ENCODE measurements around the gene THEMIS2. TPM values are rescaled to one million over a fixed set of nuclear protein-coding genes. Genes with fewer than 3 reads are reported as not detected.

THEMIS2 gene
- total and polyA plus RNA-seq, 11 donors, result 1.7 to 50.8 (median 6.1) TPM

DNA sequence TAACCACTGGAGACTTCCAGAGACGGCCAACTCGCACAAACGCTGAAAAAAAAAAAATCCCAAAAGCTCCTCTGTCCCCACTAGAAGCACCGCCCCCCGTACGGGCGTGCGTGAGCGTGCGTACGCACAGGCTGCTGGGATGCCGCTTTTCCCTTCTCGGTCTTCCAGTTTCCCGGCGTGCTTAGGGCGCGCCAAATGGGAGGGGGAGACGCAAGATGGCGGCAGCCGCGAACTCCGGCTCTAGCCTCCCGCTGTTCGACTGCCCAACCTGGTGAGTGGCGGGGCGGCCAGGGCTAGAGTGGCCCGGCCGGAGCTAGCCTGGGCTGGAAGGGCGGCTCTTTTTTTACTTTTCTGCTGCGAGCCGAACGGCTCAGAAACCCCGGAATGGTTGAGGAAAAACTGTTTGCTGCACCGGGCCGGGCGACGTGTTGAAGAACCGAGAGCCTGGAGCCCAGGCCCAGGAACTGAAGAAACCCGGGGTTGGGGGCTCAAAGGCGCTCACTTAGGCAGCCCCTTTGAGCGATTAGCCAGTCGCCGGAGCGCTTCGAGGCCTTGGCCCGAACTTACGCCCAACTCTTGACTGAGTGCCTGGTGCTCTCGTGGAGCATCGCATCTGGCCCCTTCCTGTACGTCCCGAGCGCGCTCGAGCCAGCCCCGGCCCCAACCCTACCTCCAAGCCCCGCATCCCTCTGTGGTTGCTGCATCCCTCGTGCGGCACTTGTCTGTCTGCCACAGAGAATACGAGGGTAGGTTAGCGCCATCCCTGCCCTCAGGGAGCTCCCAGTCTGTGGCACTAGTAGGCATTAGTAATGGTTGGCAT is 41.5 kb upstream of the THEMIS2 start, which contains the start of gene PPP1R8:
PPP1R8 (plus strand) TSS at position 162 of the 820 bp plus-strand sequence; CDS start at position 216, 54 bp downstream.
- Histone ChIP-seq H3K4me3 (peak within 1 kb of the TSS; percentile 66 to 99 (median 92)), H3K4me1 (peaks cover 8 to 34% (median 19%) of the 10 kb centered on the region in 12 donors), H3K9me3 (no peaks in the 10 kb centered on the region), H3K27me3 (no peaks in the 10 kb centered on the region), H3K27ac (peak within 1 kb of the TSS; percentile 73 to 94 (median 90)), H3K36me3 (peaks cover 0 to 37% (median 27%) of the 10 kb centered on the region in 9 donors)
- WGBS, 4 donors, result 0 to 1% (median 1%) methylated on average over 49 to 60 of the region's 60 CpGs
- ATAC-seq, result peak; percentile 99 to 100 (median 100)
- intact Hi-C loops (cut with DNase I), result loop anchor here in 2 of 10 donors (2.0 to 5.0 kb wide), 2 partner anchors 59 to 106 kb away; partner anchors contain the start of genes FAM76A (in 1 of the 2) and STX12 (in 1 of the 2)
- peak; percentile 92 to 96 (median 95) for DNase-seq
- peak in 1 of 2 donors; percentile 73 for TF ChIP-seq POLR2A (IDR thresholded peaks at IDR 0.05)
- TF ChIP-seq, protein P1, sequence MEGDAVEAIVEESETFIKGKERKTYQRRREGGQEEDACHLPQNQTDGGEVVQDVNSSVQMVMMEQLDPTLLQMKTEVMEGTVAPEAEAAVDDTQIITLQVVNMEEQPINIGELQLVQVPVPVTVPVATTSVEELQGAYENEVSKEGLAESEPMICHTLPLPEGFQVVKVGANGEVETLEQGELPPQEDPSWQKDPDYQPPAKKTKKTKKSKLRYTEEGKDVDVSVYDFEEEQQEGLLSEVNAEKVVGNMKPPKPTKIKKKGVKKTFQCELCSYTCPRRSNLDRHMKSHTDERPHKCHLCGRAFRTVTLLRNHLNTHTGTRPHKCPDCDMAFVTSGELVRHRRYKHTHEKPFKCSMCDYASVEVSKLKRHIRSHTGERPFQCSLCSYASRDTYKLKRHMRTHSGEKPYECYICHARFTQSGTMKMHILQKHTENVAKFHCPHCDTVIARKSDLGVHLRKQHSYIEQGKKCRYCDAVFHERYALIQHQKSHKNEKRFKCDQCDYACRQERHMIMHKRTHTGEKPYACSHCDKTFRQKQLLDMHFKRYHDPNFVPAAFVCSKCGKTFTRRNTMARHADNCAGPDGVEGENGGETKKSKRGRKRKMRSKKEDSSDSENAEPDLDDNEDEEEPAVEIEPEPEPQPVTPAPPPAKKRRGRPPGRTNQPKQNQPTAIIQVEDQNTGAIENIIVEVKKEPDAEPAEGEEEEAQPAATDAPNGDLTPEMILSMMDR (IDR thresholded peaks at IDR 0.05), result peak in 1 of 12 donors; percentile 17

DNA sequence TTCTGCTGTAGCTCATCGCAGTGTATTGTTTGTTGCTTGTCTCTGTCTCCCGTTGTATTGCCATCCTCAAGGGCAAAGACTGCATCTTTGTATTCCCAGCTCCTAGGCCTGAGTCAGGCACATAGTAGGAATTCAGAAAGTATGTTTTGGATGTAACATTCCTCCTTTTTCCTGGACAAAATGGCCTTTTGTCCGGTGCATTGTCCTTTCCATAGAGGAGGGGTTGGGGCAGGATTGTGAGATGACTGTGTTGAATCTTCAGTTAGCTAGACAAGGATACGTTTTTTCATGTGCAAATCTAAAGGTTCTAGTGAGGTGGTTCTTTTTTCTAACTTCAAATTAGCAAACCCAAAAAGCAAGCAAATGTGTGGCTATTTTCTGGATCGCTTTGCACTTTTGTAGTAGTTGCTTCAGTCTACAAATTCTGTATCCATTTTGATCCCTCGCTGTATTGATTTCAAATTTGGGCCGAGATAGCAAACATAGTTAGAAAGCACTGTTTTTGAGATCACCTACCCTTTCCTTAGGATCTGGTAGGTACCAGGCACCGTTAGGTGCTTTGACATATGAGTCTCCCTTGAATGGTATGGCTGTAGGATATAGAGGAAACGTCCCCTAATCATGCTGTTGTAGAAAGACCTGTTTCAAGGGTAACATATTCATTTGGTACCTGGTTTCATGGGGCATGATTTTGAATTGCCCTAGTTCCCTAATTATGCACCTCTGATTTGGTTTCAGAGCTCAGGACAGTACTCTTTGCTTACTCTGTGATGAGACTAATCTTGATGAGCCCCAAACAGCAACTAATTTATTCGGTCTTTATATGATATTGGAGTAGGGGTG is 40.6 kb upstream of the THEMIS2 start:
- H3K27ac ChIP-seq, result peak overlapping the region in 4 of 12 donors; percentile 78 to 92 (median 91)
- TF ChIP-seq POLR2A (IDR thresholded peaks at IDR 0.05), result no peak
- TF ChIP-seq, protein P1 (IDR thresholded peaks at IDR 0.05), result no peak
- 46 to 56% (median 47%) methylated on average over 10 of the region's 10 CpGs for WGBS, 4 donors
- H3K4me3 ChIP-seq, result peak overlapping the region; percentile 66 to 99 (median 92)
- ATAC-seq (no peak), DNase-seq (no peak)
- intact Hi-C loops (cut with DNase I), result loop anchor here in 2 of 10 donors (2.0 to 5.0 kb wide), 2 partner anchors 59 to 107 kb away; partner anchors contain the start of genes FAM76A (in 1 of the 2) and STX12 (in 1 of the 2)
- peaks cover 8 to 34% (median 19%) of the 10 kb centered on the region in 12 donors for H3K4me1 ChIP-seq
- no peaks in the 10 kb centered on the region for H3K9me3 ChIP-seq
- peaks cover 0 to 43% (median 28%) of the 10 kb centered on the region in 9 donors for H3K36me3 ChIP-seq
- no peaks in the 10 kb centered on the region for H3K27me3 ChIP-seq

DNA sequence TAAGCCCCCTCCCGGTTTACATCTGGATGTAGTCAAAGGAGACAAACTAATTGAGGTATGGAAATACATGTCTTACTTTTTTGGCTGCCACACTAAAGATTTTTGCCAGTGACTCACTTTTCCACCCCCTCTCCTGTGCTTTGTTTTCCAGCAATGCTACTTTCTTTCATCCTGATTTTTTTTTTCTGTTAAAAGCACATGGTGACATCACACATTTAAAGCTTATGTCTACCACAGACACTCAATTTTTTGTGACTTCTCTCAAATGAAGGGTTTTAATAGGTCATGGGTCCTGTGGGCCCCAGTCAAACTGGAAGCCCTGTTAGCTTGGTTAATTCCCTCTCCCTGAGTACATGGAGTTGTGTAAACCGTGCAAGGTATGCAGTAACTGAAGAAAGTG is 39.6 kb upstream of the THEMIS2 start:
- Histone ChIP-seq H3K27ac (peak overlapping the region in 1 of 12 donors; percentile 7), H3K9me3 (no peaks in the 10 kb centered on the region), H3K27me3 (no peaks in the 10 kb centered on the region), H3K36me3 (peaks cover 0 to 45% (median 30%) of the 10 kb centered on the region in 9 donors), H3K4me1 (peaks cover 8 to 34% (median 19%) of the 10 kb centered on the region in 12 donors), H3K4me3 (no peak overlapping the region)
- ATAC-seq, result no peak
- TF ChIP-seq POLR2A (IDR thresholded peaks at IDR 0.05), result no peak
- TF ChIP-seq, protein P1 (IDR thresholded peaks at IDR 0.05), result no peak
- DNase-seq, result no peak
- 83 to 91% (median 84%) methylated on average over 2 of the region's 2 CpGs for WGBS, 4 donors
- intact Hi-C loops (cut with DNase I), result loop anchor here in 1 of 10 donors (5.0 kb wide), 1 partner anchor 60 kb away; the partner anchor contains the start of gene STX12
